Nephron progenitor cell (in vitro differentiated cells): ENCODE measurements around the gene HDGFL3.

Experiments
- DNase-seq: peaks from one replicate; pipeline ENCODE4 v3.0.0; 2021
- H3K27ac Mint-ChIP-seq: 2 replicates; pipeline ENCODE4 v1.8.0; 2021; ENCODE audit warnings: mild to moderate bottlenecking, moderate library complexity, mixed read lengths
- H3K27me3 Mint-ChIP-seq: 2 replicates; pipeline ENCODE4 v1.8.0; 2021; ENCODE audit warnings: mild to moderate bottlenecking, low read depth, mixed read lengths; ENCODE audit not compliant: poor library complexity
- H3K36me3 Mint-ChIP-seq: 2 replicates; pipeline ENCODE4 v1.8.0; 2021; ENCODE audit warnings: low read depth, mixed read lengths
- H3K4me1 Mint-ChIP-seq: 2 replicates; pipeline ENCODE4 v1.8.0; 2021; ENCODE audit warnings: mixed read lengths
- H3K4me3 Mint-ChIP-seq: 2 replicates; pipeline ENCODE4 v1.8.0; 2021; ENCODE audit warnings: mild to moderate bottlenecking, moderate library complexity, mixed read lengths
- H3K9me3 Mint-ChIP-seq: 2 replicates; pipeline ENCODE4 v1.8.0; 2021; ENCODE audit warnings: mild to moderate bottlenecking, moderate library complexity, mixed read lengths
- TF ChIP-seq, protein P1 (sequence below): fragments of 200-600 bp; sonication (generic); IDR thresholded peaks from 2 replicates; pipeline ENCODE4 v1.5.0; 2021; ENCODE audit warnings: antibody characterized with exemption

Gene HDGFL3

GRCh38 chr15:83209333-83209732 lies 1.7 kb upstream of the HDGFL3 start:
- TF ChIP-seq, protein P1, sequence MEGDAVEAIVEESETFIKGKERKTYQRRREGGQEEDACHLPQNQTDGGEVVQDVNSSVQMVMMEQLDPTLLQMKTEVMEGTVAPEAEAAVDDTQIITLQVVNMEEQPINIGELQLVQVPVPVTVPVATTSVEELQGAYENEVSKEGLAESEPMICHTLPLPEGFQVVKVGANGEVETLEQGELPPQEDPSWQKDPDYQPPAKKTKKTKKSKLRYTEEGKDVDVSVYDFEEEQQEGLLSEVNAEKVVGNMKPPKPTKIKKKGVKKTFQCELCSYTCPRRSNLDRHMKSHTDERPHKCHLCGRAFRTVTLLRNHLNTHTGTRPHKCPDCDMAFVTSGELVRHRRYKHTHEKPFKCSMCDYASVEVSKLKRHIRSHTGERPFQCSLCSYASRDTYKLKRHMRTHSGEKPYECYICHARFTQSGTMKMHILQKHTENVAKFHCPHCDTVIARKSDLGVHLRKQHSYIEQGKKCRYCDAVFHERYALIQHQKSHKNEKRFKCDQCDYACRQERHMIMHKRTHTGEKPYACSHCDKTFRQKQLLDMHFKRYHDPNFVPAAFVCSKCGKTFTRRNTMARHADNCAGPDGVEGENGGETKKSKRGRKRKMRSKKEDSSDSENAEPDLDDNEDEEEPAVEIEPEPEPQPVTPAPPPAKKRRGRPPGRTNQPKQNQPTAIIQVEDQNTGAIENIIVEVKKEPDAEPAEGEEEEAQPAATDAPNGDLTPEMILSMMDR: no peak
- H3K9me3 Mint-ChIP-seq: peaks cover 5% of the 10 kb centered on the region
- peaks cover 22% of the 10 kb centered on the region for H3K4me1 Mint-ChIP-seq
- H3K36me3 Mint-ChIP-seq: peaks cover 6% of the 10 kb centered on the region
- no peak overlapping the region for H3K4me3 Mint-ChIP-seq
- no peak for DNase-seq
- no peaks in the 10 kb centered on the region for H3K27me3 Mint-ChIP-seq
- no peak overlapping the region for H3K27ac Mint-ChIP-seq

DNA sequence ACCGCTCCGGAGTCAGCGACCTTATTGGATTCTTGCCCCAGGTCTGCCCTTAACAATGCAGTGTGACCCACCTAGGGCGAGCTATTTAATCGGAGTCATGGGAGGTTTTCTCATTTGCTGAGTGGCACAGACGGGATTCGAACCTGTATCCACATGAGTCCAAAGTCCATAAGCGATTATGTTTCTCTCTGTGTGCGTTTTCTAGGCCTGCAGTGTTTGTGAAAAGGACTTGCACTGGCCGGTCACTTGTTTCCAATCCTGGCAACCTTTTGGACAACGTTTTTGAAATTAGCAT lies 691 bp upstream of the HDGFL3 start:
- H3K27ac Mint-ChIP-seq: no peak overlapping the region
- no peaks in the 10 kb centered on the region for H3K9me3 Mint-ChIP-seq
- no peak for DNase-seq
- H3K4me1 Mint-ChIP-seq: peaks cover 32% of the 10 kb centered on the region
- TF ChIP-seq, protein P1: no peak
- no peaks in the 10 kb centered on the region for H3K27me3 Mint-ChIP-seq
- H3K4me3 Mint-ChIP-seq: no peak overlapping the region
- H3K36me3 Mint-ChIP-seq: no peaks in the 10 kb centered on the region

- DNase-seq: peak; percentile 71
- H3K27me3 Mint-ChIP-seq: no peaks in the 10 kb centered on the region
- no peak overlapping the region for H3K27ac Mint-ChIP-seq
- TF ChIP-seq, protein P1: no peak
- H3K9me3 Mint-ChIP-seq: no peaks in the 10 kb centered on the region
- H3K36me3 Mint-ChIP-seq: peaks cover under 1% of the 10 kb centered on the region
- peak overlapping the region; percentile 98 for H3K4me3 Mint-ChIP-seq
- peaks cover 44% of the 10 kb centered on the region for H3K4me1 Mint-ChIP-seq
Measured at GRCh38 chr15:83207009-83207659, 489 bp downstream of the HDGFL3 start.

- TF ChIP-seq, protein P1: no peak
- DNase-seq: no peak
- H3K4me1 Mint-ChIP-seq: peaks cover 45% of the 10 kb centered on the region
- peaks cover 6% of the 10 kb centered on the region for H3K36me3 Mint-ChIP-seq
- no peaks in the 10 kb centered on the region for H3K27me3 Mint-ChIP-seq
- peak overlapping the region; percentile 98 for H3K27ac Mint-ChIP-seq
- no peaks in the 10 kb centered on the region for H3K9me3 Mint-ChIP-seq
- peak overlapping the region; percentile 98 for H3K4me3 Mint-ChIP-seq
Measured at GRCh38 chr15:83206526-83207008, 1.1 kb downstream of the HDGFL3 start.

DNA sequence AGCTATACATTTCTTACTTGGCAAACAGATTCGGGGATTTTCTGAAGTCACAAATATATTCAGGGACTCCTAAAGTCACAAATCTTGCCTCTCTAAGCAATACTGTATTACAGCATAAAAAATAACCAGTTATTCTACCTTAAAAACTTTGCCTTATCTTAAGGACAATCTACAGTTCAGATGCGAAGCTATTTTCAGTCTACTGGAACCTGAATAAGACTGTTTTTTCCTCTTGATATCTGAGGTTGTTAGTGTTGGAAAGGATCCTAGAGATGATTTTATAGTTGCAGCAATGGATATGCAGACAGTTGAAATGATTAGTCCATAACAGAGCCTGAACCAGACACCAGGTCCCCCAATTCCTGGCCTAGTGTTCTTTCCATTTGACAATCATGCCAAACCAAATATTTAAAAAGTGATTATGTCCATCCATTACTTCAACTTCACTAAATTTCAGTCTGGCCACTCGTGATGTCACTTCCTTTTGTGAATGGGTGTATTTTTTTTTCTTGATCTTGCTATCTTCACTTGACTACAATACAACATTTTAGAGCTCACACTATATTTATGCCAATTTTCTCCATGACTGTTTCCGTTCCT lies 1.8 kb downstream of the HDGFL3 start:
- no peak for DNase-seq
- no peaks in the 10 kb centered on the region for H3K9me3 Mint-ChIP-seq
- peak overlapping the region; percentile 98 for H3K27ac Mint-ChIP-seq
- TF ChIP-seq, protein P1: no peak
- H3K4me3 Mint-ChIP-seq: peak overlapping the region; percentile 98
- no peaks in the 10 kb centered on the region for H3K27me3 Mint-ChIP-seq
- H3K4me1 Mint-ChIP-seq: peaks cover 45% of the 10 kb centered on the region
- peaks cover 9% of the 10 kb centered on the region for H3K36me3 Mint-ChIP-seq

DNA sequence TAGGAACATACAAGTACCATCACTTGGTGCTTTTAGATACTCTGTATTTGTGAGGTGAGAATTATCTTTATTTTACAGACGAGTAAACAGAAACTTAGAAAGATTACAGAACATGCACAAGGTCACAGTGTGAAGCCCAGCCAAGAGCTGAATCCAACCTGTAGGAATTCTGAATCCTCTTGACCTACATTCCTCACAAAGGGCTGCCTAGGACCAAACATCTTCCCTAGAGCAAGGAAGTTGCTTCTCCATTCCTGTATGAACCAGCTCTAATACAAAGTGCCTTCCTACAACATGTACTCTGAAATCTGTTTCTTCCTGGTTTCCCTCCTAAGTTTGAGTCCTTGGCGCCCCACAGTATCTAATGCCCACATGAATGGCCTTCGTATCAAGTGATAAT lies 2.9 kb downstream of the HDGFL3 start:
- no peak for DNase-seq
- H3K4me1 Mint-ChIP-seq: peaks cover 45% of the 10 kb centered on the region
- H3K9me3 Mint-ChIP-seq: no peaks in the 10 kb centered on the region
- TF ChIP-seq, protein P1: no peak
- H3K36me3 Mint-ChIP-seq: peaks cover 16% of the 10 kb centered on the region
- H3K27ac Mint-ChIP-seq: no peak overlapping the region
- H3K4me3 Mint-ChIP-seq: peak overlapping the region; percentile 98
- H3K27me3 Mint-ChIP-seq: no peaks in the 10 kb centered on the region
